NB4 (cell line): ENCODE results near the gene FOXP1.

Source experiments
- DNase-seq: peaks from one replicate; pipeline ENCODE4 v3.0.0; 2010; ENCODE audit warnings: low read depth
- H3K4me3 ChIP-seq: one replicate; pipeline ENCODE4 v1.5.1; 2011; ENCODE audit warnings: mild to moderate bottlenecking, low read depth, low read length, moderate library complexity
- CTCF ChIP-seq: IDR thresholded peaks from one replicate; pipeline ENCODE4 v1.5.1; 2012; ENCODE audit warnings: low read depth, low read length
- MAX ChIP-seq: IDR thresholded peaks from 2 replicates; pipeline ENCODE4 v1.6.1; 2011; ENCODE audit warnings: low read depth, low read length
- MYC ChIP-seq: IDR thresholded peaks from 2 replicates; pipeline ENCODE4 v1.6.1; 2011; ENCODE audit warnings: low read depth, low read length
- POLR2A ChIP-seq: IDR thresholded peaks from 2 replicates; pipeline ENCODE4 v1.6.1; 2011; ENCODE audit warnings: mild to moderate bottlenecking; ENCODE audit not compliant: insufficient read length; ENCODE audit errors: extremely low read depth

Gene FOXP1

GRCh38 chr3:71149959-71150954, 433.3 kb downstream of the FOXP1 start:
- H3K4me3 ChIP-seq = no peak overlapping the region
- no peak for DNase-seq
- no peak for TF ChIP-seq MAX

- TF ChIP-seq MYC = no peak
- no peak for TF ChIP-seq MAX
- no peak for DNase-seq
- H3K4me3 ChIP-seq = no peak overlapping the region
Observed at GRCh38 chr3:71148455-71149060, 435.0 kb downstream of the FOXP1 start.

- no peak for DNase-seq
- H3K4me3 ChIP-seq = no peak overlapping the region
- TF ChIP-seq MAX (no peak), MYC (no peak), POLR2A (no peak), CTCF (no peak)
Observed at GRCh38 chr3:71146673-71147072, 436.9 kb downstream of the FOXP1 start.

GRCh38 chr3:71145954-71146353, 437.6 kb downstream of the FOXP1 start:
- DNase-seq = no peak
- TF ChIP-seq MAX = no peak
- TF ChIP-seq MYC = no peak
- TF ChIP-seq POLR2A = no peak
- TF ChIP-seq CTCF = no peak
- no peak overlapping the region for H3K4me3 ChIP-seq

- TF ChIP-seq POLR2A (no peak), CTCF (no peak), MAX (no peak), MYC (no peak)
- no peak overlapping the region for H3K4me3 ChIP-seq
- no peak for DNase-seq
Observed at GRCh38 chr3:71144525-71145253, 438.8 kb downstream of the FOXP1 start.

GRCh38 chr3:71143493-71143892, 440.0 kb downstream of the FOXP1 start:
- no peak for DNase-seq
- no peak for TF ChIP-seq MYC
- TF ChIP-seq CTCF = no peak
- no peak for TF ChIP-seq POLR2A
- no peak for TF ChIP-seq MAX

More at GRCh38 chr3:71143493-71143892, 440.0 kb downstream of the FOXP1 start:
- H3K4me3 ChIP-seq = no peak overlapping the region
